Superior temporal gyrus (tissue), 1 donor: Measurements from ENCODE around the gene CFAP20DC.
"Not testable (repeated sequence)": the region's sequence is repeated elsewhere in the genome, so short reads cannot be mapped to it uniquely, and the experiment has no call there.

ENCODE experiments used
- DNase-seq: peaks from one replicate; pipeline ENCODE4 v3.0.0-alpha.2; 2016; ENCODE audit errors: extremely low spot score

CFAP20DC gene

DNA sequence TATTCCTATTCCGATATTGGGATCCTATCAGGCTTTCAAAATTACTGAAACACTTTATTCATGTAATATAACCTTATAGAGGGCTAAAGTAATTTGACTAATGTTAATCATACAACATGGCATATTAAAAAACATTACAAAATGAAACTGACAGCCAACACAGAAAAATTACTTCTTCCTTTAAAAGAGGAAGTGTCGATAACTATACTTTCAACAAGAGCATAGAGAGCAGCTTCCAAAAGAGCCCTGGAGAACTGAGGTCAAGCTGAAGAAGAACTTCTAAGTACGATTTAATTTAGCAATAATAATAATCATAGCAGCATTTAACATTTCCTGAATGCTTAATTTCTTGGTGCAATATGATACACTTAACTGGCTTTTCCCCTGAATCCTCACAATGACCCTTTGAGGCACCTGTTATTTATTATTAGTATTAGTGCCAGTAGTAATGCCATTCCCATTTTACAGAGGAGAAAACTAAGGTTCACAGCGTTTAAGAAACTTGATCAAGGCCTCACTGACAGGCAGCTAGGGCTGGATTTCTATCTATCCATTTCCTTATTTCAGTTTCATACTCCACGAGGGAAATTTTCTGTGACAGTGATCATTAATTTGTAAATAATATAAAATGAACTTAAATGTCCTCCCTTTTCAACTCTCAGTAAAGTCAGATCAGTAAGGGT lies 181.6 kb downstream of the CFAP20DC start:
- no peak for DNase-seq

DNA sequence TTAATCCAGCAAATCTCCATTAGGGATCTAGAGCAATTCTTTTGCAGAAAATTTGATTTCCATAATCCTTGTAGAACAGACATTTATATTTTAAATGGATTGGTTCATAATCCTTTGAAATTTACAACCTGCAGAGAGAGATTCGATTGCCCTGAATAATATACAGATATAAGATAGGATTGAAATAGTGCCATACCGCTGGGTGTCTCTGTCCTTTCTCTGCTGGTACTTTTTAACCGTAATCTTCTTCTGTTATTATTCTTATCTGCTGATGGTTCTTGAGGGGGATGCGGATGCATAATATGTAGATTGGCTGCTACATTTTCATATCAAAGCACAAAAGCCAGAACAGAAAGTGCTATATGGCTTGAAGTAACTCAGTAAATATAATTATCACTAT lies 182.2 kb downstream of the CFAP20DC start:
- DNase-seq = no peak

DNA sequence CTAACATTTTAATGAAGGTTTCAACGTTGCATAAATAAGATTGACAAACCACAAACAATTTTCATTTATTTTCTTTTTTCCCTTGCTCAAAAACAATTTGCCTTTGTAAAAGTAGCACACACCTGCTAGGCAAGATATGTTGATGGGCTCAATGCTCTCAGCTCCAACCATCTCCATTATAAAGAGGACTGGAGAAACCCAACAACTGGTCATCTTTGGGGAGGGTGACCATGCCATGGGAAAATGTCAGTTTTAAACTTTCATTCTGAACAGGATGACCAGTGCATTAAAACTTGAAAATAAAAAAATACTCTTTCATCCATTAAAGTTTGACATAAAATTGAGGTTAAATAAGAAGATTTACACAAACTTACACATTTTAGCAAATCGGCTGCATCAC lies 183.7 kb downstream of the CFAP20DC start:
- no peak for DNase-seq

DNA sequence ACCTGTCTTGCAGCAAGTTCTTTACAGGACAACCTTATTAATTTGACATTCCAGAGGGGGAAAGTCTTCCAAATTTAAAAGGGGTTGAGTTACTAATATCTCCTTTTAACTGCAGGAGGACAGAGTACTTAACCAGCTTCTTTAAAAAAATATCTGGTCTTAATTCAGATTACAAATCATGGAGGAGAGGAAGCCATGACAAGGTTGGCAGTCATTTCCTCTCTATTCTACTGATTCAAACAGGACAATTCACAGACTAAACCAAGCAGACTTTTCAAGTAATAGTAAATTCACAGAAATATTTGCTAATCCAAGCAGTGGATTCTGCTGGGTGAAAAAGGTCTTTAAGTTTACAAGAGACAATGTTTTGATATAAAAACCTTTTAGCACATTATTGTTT lies 185.3 kb downstream of the CFAP20DC start:
- no peak for DNase-seq

DNA sequence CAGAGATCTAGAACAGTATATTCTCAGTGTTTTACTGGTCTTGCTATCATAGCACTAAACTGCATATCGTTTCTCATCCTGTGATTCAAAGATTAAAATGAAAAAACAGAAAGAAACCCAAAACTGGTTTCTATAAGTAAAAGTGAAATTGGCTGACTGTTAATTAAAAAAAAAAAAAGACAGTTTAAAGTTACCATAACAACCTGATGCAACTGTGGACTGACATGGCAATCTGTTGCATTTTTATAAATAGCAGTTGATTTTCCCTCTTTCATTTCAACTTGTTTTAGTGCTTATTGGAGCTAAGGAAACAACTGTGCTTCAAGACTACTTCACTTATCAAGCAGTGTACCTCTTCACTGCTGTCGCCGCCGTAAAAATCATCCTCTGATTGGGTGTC lies 186.6 kb downstream of the CFAP20DC start:
- DNase-seq = no peak

DNA sequence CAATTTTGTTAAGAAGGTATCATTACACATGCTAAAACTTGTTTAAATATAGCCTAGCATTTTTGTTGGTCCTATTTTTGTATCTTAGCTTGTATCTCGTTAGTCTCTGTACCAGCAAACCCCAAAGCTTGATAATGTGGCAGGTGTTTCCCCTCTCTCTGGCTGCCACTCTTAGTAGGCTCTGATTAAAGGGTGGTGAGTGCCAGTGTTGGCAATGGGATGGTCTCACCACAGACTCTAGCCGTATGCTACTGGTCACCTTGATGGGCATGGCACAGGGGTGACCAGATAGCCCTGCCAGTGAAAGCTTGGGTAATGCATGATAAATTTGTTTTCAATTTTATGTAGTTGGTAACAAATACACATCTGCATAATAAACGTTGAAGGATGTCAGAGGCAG lies 188.3 kb downstream of the CFAP20DC start:
- DNase-seq = no peak

DNA sequence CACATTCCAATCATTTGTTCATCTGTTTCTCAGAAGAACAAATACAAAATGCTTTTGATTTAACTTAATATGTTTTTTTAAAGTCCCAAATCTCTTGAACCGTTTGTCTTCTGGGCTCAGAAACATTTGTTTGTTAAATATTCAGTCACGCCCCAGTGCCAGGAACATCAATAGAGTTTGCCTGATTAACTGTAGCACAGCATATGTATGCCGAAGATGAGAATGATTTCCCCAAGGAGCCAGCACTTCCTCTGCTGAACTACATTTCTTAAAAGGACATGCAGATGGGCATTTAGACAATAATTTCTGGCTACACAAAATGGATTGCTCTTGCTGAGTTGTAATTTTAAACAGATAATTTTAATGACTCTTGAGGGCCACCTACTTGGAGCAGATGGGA lies 191.7 kb downstream of the CFAP20DC start:
- DNase-seq = no peak

DNA sequence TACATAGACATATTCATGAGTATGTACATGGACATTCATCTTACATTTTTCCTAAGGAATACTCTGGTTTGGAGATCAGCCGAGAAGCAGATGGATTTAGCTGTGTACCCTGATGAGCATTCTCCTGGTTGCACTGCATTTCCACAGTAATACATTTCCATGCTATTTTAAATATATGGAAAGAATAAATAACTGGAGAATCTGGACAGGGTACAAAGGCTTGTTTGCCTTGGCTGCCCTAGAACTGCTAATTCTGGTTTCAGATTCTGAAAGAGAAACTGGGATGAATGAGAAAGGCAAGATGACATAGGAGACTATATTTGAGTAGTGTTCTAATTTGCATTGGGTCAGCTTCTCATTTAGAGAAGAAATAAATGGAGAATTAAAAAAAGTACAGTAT lies 192.4 kb downstream of the CFAP20DC start:
- DNase-seq = no peak

DNA sequence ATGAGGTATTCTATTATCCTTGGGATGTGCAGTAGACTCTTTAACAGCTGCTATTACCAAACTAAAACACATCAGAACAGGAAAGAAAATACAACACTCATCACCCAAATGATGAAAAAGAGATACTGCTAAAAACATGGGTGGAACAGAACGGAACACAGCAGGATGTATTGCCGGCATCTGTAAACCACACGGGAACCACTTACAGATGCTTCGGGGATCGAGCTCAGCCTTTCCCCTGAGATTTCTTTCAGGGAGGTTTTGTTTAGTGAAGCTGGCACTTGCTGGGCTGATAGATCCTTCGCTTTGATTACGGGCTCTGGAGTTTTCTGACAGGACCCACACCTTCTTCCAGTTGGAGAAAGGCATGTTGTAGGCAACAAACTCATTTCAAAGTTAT lies 201.0 kb downstream of the CFAP20DC start:
- no peak for DNase-seq

DNA sequence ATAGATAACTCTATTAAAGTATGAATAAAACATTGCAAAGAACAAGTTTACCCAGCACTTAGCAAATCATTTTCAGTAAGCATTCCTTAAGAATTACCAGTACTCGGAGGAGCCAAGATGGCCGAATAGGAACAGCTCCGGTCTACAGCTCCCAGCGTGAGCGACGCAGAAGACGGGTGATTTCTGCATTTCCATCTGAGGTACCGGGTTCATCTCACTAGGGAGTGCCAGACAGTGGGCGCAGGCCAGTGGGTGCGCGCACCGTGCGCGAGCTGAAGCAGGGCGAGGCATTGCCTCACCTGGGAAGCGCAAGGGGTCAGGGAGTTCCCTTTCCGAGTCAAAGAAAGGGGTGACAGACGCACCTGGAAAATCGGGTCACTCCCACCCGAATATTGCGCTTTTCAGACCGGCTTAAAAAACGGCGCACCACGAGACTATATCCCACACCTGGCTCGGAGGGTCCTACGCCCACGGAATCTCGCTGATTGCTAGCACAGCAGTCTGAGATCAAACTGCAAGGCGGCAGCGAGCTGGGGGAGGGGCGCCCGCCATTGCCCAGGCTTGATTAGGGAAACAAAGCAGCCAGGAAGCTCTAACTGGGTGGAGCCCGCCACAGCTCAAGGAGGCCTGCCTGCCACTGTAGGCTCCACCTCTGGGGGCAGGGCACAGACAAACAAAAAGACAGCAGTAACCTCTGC lies 207.6 kb downstream of the CFAP20DC start:
- DNase-seq = not testable (repeated sequence)

DNA sequence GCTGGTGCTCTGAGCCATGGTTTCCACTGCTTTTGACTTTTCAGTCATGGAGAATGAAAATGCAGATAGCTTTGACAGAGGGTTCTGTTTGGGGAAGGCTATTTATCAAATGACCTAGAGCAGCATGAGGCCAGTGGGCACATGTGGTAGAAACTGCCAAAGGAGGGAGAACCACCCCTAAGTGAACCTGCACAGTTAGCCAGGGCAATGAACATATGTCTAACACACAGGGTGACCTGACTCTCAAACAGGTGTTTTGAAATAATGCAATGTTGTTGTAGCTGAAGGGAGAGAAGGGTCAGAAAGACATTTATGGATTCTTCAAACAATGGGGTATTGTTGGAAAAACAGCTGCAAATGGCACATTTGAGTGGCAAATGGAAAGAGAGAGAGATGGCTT lies 208.9 kb downstream of the CFAP20DC start:
- DNase-seq = no peak

DNA sequence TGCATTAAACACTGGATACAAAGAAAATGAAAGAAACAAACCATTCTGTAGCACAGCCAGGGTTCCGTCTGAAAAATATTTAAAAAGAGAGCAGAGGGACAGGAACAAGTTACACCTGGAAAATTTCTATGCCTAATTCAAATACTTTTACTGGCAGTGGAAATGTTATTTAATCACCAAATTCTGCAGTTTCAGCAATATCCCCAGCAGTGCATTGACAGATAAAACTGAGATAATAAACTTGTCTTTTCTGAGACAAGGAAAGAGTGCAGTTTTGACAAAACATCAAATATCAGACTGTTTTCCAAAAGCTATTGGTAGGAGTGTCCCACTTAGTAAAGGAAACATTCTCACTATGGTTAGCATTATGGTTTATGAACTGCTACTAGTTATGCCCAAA lies 209.9 kb downstream of the CFAP20DC start:
- no peak for DNase-seq

DNA sequence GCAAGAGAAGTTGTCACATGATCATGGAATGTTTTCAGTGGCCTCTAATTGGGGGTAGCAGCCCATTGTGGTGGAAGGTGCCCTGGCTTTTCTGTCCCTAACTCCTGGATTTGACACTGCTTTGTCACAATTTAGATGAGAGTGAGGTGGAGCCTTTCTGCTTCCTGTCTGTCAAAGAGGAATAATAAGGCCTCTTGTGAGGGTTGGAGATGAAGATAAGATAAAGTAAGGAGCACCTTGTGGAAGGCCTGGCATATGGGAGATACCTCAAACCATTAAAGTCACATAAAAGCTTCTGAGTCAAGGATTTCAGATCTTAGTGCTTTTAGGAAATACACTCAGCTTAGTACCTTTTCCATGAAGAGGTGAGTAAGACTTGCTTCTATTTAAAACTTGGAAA lies 210.6 kb downstream of the CFAP20DC start:
- DNase-seq = no peak

DNA sequence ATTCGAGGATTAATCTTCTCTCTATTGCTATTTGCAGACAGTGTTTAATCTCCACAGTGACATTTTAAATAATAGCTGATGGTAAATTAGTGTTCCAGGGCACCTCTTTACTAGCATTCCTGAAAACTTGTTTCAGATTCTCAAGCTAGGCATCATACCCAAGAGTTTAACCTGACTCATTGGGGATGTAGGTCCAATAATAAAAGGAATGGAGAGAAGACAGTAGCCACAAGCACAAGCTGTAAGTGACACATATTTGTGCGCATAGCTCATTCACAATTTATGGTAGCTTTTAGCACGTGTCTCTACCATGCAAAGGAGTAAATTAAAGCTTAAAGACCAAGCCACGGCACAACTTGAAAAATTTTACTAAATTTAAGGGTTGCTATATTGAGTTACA lies 212.0 kb downstream of the CFAP20DC start:
- DNase-seq = no peak

DNA sequence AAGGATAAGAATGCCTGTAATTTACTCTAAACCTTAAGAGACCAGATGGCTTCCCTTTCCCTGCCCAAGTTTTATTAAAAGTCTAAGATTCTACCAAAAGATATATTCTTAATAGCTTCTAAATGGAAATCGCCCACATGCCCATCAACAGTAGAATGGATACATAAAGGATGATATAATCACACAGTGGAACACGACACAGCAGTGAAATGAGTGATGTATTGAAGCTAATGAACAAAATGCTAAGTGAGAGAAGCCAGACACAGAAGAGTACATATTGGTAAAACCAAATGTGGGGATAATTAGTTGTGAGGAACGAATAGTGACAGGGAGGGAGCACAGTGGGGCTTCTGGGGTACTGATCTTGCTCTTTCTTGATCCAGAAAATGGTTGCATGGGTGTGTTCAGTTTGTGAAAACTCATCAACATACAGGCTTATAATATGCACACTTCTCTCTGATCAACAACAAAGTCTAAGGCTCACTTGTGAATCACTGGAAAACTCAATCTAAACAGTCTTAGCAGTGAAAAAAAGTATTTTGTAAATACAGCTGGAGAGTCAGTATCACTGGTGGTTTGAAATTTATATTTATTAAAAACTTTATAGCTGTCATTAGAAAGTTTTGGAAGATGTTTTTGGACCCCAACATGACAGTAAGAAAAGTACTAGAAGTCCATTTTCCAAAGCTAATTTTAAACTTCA lies 212.5 kb downstream of the CFAP20DC start:
- no peak for DNase-seq

DNA sequence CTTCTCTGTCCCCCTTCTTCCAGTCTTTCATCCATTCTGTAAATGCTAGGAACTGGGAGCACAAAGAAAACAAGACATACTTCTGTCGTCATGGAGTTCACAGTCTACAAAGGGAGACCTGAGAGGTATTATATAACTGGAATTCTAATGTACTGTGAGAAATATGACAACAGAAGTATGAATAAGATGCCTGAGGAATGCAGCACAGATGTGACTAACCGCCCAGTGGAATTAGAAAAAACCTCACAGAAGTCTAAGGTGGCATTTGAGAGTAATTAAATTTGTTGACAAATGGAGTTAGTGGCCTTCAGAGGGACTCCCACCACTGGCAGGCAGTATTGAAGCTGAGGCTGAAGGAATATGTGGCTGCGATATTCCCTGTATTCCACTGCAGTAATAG lies 214.7 kb downstream of the CFAP20DC start:
- DNase-seq = no peak

DNA sequence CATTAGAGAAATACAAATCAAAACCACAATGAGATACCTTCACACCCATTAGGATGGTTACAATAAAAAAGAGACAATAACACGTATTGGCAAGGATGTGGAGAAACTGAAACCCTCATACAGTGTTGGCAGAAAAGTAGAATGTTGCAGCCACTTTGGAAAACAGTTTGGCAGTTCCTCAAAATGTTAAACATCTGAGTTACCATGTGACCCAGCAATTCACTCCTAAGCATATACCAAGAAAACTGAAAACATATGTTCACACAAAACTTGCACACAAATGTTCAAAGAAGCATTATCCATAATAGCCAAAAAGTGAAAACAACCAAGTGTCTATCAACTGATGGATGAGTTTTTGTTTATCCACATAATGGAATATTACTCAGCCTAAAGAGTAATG lies 216.3 kb downstream of the CFAP20DC start:
- DNase-seq = no peak

DNA sequence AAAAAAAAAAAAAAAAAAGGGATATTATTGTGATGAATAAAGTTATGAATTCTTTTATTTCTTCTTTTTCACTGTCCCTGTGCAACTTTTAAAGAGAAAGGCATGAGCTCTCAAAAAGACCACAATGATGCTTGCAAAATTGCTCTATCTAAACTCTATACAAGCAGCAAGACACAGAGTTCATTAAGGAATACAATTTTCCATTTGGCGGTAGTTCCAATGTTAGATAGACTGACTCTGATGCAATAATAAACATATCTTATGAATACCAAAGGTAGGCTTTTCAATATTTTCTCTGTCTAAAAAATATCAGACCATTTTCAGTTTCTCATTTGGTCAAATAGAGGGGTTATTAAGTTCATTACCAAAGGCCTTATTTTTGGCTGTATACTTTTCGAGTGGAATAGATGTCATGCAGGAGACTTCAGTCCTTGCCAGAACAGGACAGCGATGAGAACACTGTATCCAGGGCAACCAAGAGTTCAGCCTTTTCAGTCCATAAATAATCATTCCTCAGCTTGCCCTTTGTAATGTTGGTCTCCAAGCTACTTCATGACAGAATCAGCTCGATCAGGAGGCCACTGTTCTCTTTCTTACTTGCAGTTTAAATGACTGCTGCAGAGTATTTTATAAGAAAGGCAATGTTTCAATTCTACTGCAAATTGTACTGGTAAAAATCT lies 220.4 kb downstream of the CFAP20DC start:
- DNase-seq = no peak

DNA sequence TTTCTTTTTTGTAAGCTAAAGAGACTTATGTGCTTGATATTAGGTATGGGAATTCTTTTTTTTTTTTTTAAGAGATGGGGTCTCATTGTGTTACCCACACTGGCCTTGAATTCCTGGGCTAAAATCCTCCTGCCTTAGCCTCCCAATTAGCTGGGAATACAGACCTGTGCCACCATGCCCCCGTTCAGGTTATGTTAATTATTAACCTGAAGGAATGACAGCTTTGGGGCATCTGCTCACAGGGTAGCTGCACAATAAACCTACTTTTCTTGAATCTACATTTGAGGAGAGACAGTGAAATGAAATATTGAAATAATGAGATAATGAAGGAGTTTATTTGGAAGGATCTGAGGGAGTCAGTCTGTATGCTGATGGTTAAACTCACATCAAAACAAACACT lies 225.0 kb downstream of the CFAP20DC start:
- no peak for DNase-seq

DNA sequence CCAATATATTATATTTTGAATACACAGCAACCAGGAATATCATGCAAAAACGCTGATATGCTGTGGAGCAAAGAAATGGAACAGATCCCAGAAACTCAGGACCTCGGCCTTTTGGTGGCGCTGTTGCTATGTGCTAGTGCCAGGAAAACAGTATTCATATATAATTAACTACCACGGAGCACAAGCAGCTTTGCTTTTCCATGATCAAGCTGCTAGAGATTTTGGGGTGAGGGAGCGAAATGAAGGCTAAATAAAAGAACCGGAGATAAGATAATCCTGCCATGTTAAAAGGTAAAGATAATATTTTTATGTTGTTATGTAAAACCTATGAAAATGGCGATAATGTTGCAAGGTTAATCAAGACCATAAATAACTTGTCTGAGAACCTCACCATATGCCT lies 225.5 kb downstream of the CFAP20DC start:
- peak; percentile 82 for DNase-seq

DNA sequence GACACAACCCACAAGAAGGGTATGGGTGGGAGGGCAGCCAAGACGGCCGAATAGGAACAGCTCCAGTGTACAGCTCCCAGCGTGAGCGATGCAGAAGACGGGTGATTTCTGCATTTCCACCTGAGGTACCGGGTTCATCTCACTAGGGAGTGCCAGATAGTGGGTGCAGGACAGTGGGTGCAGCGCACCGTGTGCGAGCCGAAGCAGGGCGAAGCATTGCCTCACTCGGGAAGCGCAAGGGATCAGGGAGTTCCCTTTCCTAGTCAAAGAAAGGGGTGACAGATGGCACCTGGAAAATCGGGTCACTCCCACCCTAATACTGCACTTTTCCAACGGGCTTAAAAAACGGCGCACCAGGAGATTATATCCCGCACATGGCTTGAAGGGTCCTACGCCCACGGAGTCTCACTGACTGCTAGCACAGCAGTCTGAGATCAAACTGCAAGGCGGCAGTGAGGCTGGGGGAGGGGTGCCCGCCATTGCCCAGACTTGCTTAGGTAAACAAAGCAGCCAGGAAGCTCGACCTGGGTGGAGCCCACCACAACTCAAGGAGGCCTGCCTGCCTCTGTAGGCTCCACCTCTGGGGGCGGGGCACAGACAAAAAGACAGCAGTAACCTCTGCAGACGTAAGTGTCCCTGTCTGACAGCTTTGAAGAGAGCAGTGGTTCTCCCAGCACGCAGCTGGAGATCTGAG lies 243.1 kb downstream of the CFAP20DC start:
- DNase-seq = not testable (repeated sequence)

DNA sequence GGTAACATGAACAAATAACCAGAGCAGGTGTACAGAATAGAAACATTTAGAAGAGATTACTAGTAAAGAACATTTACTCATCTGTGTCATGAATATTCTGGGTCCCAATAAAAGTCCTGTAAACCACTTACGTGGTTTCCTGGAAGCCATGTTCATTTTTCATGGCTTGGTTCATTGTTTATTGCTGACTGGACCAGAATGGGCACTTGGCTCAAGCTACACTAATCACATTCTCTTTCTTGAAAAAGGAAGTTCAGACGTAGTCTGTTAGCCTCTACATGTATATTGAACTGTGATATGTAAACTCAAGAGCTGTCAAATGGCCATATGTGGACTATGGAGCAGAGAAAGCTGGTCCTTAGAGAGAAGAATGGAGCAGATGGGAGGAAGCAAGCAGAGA lies 244.9 kb downstream of the CFAP20DC start:
- DNase-seq = no peak
